Measurements from ENCODE around the gene TRAF2.
"Not testable (repeated sequence)": the region's sequence is repeated elsewhere in the genome, so short reads cannot be mapped to it uniquely, and the experiment has no call there.

Gene TRAF2, protein sequence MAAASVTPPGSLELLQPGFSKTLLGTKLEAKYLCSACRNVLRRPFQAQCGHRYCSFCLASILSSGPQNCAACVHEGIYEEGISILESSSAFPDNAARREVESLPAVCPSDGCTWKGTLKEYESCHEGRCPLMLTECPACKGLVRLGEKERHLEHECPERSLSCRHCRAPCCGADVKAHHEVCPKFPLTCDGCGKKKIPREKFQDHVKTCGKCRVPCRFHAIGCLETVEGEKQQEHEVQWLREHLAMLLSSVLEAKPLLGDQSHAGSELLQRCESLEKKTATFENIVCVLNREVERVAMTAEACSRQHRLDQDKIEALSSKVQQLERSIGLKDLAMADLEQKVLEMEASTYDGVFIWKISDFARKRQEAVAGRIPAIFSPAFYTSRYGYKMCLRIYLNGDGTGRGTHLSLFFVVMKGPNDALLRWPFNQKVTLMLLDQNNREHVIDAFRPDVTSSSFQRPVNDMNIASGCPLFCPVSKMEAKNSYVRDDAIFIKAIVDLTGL

DNA sequence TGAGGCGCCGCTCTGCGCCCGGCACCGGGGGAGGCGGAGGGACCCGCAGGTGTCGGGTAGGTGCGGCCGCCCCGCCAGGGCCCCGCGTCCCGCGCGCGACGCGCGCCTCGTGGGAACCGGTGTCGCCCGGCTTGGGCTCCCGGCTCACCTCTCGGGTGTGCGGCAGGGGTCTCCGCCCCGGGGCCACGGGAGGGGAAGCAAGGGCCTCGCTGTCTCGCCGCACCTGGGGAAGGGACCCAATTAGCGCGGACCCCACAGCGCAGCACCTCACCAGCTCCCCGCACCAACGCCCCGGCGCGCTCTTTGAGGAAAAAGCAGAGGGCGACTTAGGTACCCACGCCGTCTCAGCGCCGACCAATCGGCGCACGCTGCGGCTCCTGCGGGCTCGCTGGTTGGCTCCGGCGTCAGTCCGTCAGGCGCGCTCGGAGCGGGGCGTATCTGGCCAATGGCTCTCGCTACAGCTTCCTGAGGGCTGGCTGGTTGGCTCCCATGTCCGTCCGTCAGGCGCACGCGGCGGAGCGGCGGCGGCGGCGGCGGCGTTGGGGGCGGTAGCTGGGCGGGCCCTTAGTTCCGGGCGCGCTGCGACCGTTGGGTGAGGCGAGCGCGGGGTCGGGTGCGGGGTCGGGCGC lies at the start of gene TRAF2:
Gene TRAF2, plus strand, starts transcription at position 567 of the 629 bp plus-strand sequence. CDS start 12,225 bp downstream, outside the sequence.
- peak; percentile 98 for DNase-seq

DNA sequence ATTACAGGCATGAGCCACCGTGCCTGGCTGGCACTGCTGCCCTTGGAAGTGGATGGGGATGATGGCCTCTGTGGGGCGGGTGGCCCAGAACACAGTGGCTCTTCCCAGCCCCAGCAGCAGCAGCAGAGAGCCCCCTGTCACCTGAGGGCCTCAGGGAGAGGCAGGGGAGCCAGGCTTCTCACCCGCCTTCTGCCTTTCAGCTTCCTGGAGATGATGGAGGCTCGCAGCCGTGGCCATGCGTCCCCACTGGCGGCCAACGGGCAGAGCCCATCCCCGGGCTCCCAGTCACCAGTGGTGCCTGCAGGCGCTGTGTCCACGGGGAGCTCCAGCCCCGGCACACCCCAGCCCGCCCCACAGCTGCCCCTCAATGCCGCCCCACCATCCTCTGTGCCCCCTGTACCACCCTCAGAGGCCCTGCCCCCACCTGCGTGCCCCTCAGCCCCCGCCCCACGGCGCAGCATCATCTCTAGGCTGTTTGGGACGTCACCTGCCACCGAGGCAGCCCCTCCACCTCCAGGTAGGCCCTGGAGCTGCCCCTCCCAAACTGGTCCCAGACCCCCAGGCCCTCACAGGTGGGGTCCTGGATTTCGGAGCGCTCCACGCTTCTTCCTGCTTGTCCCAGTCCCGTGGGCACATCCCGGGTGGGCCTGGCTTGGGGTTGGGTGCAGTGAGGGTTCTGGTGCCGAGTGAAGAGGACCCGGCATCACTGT lies 49.0 kb upstream of the TRAF2 start:
- no peak for DNase-seq

DNA sequence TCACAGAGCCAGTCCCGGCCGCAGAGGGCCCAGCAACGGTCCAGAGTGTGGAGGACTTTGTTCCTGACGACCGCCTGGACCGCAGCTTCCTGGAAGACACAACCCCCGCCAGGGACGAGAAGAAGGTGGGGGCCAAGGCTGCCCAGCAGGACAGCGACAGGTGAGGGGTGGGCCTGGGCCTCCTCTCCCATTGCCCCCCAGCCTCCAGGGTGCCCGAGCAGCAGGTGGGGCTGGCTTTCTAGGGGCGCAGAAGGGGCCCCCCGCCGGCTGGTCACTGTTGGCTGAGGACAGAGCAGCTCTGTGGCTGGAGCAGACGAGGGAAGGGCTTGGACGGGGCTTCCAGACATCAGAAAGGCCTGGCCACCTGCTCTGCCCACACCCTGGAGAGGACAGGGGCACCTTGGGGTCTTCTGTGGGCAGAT lies 48.4 kb upstream of the TRAF2 start:
- DNase-seq = not testable (repeated sequence)

DNA sequence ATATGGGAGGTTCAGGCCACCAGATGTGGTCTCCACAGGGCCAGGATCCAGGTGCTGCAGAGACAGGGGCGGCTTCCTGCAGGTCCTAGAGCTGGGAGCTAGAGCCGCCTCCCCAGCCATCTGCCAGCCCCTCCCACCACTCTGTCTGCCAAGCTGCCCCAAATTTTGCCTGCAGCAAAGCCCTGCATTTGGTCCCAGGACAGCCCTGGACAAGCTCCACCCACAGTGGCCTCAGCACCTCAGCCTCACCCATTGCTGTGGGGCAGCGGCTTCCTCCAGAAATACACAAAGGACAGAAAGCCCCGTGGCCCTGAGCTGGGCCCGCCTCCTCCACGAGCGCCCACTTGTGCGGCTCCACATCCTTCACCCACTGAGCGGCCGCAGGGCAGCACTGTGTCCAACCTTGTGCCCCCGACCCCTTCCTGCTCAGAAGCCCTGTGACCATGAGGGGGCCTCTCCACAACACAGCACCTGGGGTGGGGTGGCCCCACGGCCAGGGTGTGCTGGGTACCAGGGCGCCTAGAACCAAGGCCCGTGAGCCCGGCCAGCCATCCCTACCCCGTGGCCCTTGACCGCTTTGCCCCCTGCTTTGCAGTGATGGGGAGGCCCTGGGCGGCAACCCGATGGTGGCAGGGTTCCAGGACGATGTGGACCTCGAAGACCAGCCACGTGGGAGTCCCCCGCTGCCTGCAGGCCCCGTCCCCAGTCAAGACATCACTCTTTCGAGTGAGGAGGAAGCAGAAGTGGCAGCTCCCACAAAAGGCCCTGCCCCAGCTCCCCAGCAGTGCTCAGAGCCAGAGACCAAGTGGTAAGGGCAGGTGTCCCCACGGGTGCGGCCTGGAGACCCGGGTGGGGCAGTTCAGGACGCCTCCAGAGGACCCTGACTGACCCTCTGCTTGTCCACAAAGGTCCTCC lies 47.7 kb upstream of the TRAF2 start:
- no peak for DNase-seq

DNA sequence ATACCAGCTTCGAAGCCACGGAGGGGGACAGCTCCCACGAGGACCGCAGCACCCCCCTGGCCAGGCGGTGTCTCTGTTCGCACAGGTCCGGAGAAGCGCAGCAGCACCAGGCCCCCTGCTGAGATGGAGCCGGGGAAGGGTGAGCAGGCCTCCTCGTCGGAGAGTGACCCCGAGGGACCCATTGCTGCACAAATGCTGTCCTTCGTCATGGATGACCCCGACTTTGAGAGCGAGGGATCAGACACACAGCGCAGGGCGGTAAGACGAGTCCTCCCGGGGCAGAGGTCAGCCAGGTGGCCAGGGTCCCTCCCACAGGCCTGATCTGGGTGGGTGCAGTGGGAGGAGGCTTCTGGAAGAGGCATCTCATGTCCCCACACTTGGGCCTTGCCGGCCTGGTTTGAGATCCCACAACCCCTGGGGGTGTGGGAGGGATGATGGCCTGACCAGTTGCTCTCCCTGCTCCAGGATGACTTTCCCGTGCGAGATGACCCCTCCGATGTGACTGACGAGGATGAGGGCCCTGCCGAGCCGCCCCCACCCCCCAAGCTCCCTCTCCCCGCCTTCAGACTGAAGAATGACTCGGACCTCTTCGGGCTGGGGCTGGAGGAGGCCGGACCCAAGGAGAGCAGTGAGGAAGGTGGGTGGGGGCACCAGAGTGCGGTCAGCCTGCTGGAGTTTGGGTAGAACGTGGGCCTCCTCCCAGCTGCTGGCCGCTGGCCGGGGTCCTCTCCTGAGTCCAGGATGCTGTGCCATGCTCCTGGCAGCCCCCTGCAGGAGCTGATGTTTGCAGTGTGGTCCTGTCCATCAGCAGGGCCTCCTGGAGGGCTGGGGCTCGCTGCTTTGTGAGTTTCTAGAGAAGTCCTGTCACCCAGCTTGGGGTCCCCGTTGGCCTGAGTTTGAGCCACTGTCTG lies 46.8 kb upstream of the TRAF2 start:
- no peak for DNase-seq

DNA sequence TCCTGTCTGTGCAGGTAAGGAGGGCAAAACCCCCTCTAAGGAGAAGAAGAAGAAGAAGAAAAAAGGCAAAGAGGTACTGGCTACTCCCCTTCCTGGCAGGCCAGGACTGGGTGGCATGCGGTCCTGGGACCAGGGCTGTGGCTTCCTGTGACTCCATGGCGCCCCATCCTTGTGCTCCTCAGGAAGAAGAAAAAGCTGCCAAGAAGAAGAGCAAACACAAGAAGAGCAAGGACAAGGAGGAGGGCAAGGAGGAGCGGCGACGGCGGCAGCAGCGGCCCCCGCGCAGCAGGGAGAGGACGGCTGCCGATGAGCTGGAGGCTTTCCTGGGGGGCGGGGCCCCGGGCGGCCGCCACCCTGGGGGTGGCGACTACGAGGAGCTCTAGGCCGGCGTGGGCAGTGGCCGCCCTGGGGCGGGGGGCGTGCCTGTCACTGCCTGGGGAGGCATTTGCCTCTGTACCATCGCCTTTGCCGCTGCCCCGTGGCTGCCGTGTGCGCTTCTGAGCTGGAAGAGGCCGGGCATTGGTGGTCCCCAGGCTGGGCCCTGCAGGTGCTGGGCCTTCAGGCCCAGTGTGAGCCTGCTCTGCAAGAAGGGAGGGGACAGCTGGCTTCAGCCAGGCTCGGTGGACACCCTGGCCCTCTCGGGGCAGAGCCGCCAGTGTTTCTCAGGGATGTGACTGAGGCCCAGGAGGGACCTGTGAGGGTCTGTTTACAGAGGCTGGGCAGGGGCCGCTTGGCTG lies 46.0 kb upstream of the TRAF2 start:
- no peak for DNase-seq

DNA sequence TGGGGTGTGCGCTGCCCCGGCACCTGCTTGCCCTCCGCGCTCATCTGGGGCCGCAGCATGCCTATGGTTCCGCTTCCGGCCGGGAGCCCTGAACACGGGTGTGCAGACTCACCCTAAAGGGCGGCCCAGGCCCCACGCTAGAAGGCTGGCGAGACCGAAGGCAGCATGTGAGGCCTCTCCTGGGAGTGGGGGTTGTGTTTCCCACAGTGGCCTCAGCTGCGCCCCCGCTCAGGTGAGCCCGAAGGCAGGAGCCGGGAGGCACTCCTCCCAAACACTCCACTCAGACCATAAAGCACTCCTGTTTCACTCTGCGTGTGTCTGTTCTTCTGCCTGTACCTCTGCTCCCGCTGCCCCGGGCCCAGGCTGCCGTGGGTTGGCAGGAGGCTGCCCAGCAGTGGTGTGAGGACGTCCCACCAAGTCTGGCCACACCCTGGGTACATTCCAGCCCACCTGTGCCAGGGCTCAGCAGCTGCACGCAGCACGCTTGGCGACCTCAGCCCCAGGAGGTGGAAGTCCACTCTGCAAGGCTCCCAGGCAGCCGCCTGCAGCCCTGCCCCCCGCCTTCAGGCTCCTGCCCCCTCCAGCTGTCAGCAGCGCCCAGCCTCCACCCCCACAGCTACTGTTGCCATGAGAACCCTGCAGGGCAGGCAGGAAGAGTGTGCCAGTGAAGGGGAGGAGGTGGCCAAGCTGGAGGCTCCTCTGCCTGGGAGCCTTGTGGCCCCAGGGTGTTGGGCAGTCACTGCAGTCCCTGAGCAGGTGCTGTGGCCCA lies 45.3 kb upstream of the TRAF2 start:
- DNase-seq = no peak

DNA sequence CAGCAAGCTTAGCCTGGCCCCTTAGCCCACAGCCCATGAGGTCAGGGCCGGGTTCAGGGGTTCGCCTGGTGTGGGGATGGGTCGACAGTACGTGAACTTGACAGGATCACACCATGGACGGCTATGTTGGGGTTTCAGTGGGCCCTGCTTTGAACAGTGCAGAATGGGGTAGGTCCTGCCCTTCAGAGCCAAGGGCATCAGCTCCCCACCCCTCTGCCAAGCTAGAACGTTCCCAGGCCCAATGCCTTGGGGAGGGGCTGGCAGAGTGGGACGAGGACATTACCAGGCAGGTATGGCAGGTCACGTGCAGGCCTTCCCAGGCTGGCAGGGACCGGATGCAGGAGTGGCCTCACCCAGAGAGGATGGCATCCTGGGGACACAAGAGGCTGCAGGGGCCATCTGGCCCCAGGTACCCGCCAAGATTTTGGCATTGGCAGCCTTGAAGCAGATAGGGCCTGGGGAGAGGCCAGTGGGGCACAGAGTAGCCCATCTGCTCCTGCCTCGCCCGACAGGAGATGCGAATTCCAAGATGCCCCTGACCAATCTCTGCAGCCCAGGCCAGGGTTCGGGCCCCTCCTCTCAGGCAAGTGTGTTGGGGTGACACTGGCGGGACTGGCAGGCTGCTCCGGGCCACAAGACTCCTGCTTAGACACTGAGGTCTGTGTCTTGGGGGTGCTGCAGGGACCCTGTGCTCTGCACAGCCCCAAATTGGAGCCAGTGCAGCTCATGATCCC lies 44.5 kb upstream of the TRAF2 start:
- not testable (repeated sequence) for DNase-seq

DNA sequence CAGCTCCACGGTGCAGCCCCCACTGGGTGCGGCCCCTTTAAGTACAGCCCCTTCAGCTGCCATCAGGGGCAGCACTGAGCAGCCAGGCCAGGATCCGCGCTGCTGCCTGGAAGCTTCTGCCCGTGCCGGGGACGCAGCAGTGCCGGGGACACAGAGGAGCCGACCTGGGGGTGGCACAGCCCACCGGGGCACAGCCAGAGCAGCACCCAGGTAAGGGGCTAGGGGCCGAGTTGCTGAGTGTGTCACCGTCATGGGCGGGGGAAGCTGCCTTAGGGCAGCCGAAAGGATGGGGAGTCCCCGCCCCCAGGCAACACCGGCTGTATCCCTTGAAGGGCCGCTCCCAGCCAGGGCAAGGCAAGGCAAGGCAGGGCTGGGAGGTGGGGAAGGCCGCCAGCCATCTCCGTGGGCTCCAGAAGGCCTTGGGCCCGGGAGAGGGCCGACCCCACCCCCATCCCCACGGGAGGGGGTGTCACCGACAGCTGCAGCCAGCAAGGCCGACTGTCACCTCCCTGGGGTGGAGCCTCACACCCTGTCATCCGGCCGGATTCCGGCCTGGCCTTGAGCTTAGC lies 43.9 kb upstream of the TRAF2 start, which contains the start of gene AJM1:
Gene AJM1, plus strand, starts transcription at position 99 of the 569 bp plus-strand sequence. CDS start 1,937 bp downstream, outside the sequence.
- peak; percentile 80 for DNase-seq

DNA sequence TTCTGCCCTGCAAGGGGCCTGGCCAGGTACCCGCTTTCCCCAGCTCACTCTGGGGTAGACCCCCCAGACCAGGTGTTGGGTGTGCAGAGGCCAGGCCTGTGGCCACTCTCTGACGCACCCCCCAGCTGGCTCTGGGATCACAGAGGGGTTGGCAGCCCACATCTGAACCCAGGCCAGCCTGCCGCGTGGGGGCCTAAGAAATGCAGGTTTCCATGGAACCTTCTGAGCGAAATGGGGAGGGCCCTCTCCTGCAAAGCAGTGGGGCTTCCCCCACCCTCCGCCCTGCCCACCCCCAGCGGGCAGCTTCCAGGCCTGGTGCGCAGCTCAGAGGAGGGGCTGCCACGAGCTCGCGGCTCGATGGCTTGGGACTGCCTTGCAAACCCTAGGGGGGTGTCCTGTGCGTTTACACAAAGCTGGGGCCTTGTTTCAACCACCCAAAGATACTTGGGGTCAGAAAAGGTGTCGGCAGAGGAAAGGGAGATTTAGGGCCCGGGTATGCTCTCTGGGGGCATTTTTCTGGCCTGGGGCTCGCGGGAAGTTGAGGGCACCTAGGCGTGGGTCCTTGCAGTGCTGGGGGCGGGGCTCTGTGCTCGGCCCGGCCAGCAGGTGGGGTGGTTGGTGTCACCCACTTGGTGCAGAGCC lies 43.0 kb upstream of the TRAF2 start:
- DNase-seq = not testable (repeated sequence)

DNA sequence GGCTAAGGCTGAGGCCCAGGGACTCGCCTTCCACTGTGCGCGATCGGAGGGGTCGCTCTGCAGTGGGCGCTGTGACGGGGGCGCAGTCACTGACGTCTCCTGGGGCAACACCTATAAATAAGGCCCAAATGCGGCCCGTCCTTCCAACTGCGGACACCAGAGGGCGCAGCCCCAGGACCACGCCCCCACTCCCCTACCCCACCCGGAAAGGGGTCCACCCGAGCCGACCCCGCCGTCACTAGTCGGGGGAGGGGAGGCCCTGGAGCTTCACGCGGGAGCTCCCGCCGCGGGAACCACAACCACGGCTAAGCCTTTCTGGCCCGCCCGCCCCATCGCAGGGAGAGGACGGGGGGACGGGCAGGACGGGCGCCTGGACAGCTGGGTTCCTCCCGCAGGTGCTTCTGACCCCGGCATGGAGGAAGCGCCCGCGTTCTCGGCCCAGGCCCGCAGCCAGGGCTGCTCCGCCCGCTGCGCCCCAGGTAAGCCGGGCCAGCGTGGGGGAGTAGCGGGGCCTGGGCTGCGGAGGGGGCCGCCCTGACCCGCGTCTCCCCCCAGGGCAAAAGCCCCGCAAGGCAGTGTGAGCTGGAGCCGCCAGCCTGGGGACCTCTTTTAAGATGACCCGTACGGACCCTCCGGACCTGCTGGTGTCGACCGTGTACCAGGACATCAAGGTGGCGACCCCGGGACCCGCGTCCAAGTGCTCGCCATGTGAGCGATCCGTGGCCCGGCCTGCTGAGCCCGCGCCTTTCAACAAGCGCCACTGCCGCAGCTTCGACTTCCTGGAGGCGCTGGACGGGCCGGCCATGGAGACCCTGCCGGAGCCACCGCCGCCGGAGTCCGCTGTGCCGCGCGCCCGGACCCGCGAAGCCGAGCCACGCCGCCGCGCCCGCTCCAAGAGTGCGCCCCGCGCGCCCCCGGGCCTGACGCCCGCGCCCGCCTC lies 42.2 kb upstream of the TRAF2 start:
- DNase-seq = peak; percentile 71

DNA sequence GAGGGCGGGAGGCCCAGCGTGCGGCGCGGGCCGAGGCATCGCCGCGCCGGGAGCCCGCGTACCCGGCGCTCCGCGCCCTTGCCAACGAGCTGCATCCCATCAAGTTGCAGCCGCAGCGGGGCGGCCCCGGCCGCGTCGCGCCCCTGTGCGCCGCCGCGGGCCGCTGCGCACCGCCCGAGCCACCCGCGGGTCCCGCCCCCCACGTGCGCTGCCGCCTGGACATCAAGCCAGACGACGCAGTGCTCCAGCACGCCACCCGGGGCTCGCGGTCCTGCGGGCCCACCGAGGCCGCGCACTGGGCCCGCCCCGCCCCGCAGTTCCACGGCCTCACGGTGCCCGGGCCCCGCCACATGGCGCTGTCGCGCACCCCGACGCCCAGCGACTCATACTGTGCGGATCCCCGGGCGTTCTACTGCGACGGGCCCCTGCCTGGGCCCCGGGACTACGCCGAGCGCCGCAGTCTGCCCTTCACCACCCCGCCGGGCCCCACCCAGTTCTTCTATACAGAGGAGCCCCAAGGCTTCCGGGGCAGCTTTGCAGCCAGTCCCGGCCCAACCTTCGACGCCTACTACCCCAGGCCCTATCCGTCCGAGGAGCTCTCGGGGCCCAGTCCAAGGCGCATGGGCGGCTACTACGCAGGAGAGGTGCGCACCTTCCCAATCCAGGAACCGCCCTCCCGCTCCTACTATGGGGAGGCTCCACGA lies 41.4 kb upstream of the TRAF2 start:
- no peak for DNase-seq

DNA sequence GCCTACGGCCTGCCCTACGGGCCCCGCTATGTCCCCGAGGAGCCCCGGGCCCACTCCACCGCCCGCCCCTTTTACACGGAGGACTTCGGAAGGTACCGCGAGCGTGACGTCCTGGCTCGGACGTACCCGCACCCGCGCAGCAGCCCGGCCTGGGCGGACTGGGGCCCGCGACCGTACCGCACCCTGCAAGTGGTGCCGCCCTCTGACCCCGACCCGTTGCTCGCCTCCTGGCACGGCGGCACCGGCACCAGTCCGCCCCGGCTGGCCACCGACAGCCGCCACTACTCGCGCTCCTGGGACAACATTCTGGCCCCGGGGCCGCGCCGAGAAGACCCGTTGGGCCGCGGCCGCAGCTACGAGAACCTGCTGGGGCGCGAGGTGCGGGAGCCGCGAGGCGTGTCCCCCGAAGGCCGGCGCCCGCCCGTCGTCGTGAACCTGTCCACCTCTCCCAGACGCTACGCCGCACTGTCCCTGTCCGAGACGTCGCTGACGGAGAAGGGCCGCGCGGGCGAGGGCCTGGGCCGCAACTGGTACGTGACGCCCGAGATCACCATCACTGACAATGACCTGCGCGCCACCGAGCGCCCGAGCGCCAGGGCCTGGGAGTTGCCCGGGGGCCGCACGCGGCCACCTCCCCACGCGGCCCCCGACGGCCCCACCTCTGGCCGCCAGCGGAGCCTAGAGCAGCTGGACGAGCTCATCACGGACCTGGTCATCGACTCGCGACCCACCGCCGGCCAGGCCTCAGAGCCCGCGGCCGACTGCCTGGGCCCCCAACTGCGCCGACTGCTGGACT lies 40.7 kb upstream of the TRAF2 start:
- no peak for DNase-seq

DNA sequence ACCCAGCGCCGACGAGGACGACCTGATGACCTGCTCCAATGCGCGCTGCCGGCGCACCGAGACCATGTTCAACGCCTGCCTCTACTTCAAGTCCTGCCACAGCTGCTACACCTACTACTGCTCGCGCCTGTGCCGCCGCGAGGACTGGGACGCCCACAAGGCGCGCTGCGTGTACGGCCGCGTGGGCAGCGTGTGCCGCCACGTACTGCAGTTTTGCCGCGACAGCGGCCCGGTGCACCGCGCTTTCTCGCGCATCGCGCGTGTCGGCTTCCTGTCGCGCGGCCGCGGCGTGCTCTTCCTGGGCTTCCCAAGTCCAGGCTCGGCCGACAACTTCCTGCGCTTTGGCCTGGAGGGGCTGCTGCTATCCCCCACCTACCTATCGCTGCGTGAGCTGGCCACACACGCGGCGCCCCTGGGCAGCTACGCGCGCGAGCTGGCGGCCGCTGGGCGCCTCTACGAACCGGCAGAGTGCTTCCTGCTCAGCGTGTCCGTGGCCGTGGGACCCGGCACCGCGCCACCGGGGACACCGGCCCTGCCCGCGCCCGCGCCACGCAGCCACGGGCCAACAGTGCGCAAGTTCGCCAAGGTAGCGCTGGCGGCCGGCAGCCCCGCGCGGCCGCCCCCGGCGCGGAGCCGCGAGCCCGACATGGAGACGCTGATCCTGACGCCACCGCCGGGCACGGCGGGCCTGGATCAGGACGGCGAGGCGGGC lies 39.8 kb upstream of the TRAF2 start:
- peak; percentile 19 for DNase-seq
